ENCODE measurements around the gene WDR75. TPM values are rescaled to one million over a fixed set of nuclear protein-coding genes. Genes with fewer than 3 reads are reported as not detected.
A peak's percentile ranks its signal among the peaks of the same experiment; 100 is the strongest.

Gene WDR75
- 24.2 TPM for total RNA-seq (2013)
- polyA plus RNA-seq = 10 to 100 TPM in 1 of 3 donors, 1 to 10 TPM in 2; 3.9 to 20.7 (median 5.8) TPM
- polyA minus RNA-seq = 10.9 and 14.7 TPM in 2 replicates
- total RNA-seq = 11.5 to 46.6 (median 32.1) reads per million in 11 experiments

DNA sequence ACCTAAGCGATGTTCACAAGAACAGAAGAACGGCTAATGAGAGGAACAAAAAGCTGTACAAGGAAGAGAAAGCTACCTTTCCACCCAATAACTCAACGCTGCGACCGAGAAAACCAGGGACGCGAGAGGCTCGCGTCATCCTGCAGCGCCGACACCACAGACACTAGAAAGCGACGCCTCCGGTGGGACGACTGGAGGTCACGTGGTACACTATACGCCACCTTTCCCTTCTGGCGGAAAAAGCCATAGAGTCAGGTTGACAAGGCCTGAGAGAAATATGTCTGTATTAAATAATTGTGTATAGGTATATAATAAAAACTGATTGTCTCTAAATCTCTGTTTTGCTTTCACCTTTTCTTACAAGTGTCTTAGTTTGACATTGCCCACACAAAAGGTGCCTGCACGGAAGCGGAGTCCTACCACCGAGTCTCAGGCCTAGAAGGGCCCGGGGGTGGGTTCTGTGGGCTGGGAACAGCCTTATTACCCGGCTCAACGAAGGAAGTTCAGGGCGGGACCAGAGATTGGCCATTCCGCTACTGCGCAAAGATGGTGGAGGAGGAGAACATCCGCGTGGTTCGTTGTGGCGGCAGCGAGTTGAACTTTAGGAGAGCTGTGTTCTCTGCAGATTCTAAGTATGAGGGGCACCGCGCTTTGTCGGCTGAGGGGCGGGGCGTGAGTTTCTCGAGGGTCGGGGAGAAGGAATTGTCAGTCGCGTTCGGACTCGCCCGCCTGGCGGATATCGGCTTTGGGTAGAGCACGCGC is at the start of gene WDR75:
Gene WDR75, plus strand, starts transcription at position 528 of the 762 bp plus-strand sequence. Its CDS starts 19 bp downstream, at position 547.
- peak within 1 kb of the TSS; percentile 71 to 87 (median 80) for H3K4me3 ChIP-seq (replicated peaks in 1 of 3; ENCODE audit: low read depth in 2 of 3, low read length in 3 of 3)
- peaks cover 48% of the 10 kb centered on the region for H3K79me2 ChIP-seq (ENCODE audit: insufficient read depth, low read length)
- H3K4me1 ChIP-seq (ENCODE audit: control insufficient read depth in 1 of 2, insufficient read depth in 2 of 2, low read length in 2 of 2) = peaks cover 12 to 34% of the 10 kb centered on the region in 2 donors
- DNase-seq = peak; percentile 89 to 92 (median 91)
- H2AFZ ChIP-seq (ENCODE audit: insufficient read depth, low read depth, low read length, poor library complexity, severe bottlenecking) = peak within 1 kb of the TSS; percentile 97
- H3K4me2 ChIP-seq (replicated peaks; ENCODE audit: extremely low read depth, low read length, poor library complexity, severe bottlenecking) = peak within 1 kb of the TSS; percentile 72
- H4K20me1 ChIP-seq (ENCODE audit: insufficient read depth, low read length) = peaks cover 4% of the 10 kb centered on the region
- Mint-ChIP-seq H3K27ac (peak within 1 kb of the TSS; percentile 97 to 100 (median 99)), H3K4me3 (peak within 1 kb of the TSS; percentile 98 to 99), H3K27me3 (ENCODE audit: low read depth in 3 of 3) (peaks cover 0 to 3% (median 0%) of the 10 kb centered on the region in 3 donors), H3K9me3 (no peaks in the 10 kb centered on the region), H3K4me1 (peaks cover 15% of the 10 kb centered on the region), H3K36me3 (peaks cover 2% of the 10 kb centered on the region in 2 donors)
- TF ChIP-seq, protein P1, sequence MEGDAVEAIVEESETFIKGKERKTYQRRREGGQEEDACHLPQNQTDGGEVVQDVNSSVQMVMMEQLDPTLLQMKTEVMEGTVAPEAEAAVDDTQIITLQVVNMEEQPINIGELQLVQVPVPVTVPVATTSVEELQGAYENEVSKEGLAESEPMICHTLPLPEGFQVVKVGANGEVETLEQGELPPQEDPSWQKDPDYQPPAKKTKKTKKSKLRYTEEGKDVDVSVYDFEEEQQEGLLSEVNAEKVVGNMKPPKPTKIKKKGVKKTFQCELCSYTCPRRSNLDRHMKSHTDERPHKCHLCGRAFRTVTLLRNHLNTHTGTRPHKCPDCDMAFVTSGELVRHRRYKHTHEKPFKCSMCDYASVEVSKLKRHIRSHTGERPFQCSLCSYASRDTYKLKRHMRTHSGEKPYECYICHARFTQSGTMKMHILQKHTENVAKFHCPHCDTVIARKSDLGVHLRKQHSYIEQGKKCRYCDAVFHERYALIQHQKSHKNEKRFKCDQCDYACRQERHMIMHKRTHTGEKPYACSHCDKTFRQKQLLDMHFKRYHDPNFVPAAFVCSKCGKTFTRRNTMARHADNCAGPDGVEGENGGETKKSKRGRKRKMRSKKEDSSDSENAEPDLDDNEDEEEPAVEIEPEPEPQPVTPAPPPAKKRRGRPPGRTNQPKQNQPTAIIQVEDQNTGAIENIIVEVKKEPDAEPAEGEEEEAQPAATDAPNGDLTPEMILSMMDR (IDR thresholded peaks at IDR 0.05) = no peak
- intact Hi-C loops (cut with micrococcal nuclease) = loop anchor here in 1 of 2 donors (5.0 to 10.0 kb wide), 2 partner anchors 221 to 344 kb away; partner anchors contain the start of genes ASNSD1, ORMDL1 and PMS1
- H3K36me3 ChIP-seq (replicated peaks in 1 of 2; ENCODE audit: control insufficient read depth in 1 of 2, insufficient read depth in 2 of 2, low read length in 2 of 2) = peaks cover 0 to 12% of the 10 kb centered on the region in 2 donors
- peak within 1 kb of the TSS; percentile 97 for H3K27ac ChIP-seq (ENCODE audit: low read depth in 1 of 2, low read length in 2 of 2)
- WGBS (ENCODE audit: insufficient coverage) = under 1% methylated on average over 43 of the region's 48 CpGs
- H3K9me3 ChIP-seq (replicated peaks in 1 of 2; ENCODE audit: control insufficient read depth in 1 of 2, insufficient read depth in 1 of 2, low read length in 2 of 2) = no peaks in the 10 kb centered on the region
- H3K27me3 ChIP-seq (ENCODE audit: control insufficient read depth in 2 of 2, insufficient read depth in 2 of 2, low read length in 2 of 2) = no peaks in the 10 kb centered on the region
- peak within 1 kb of the TSS; percentile 88 for H3K9ac ChIP-seq (ENCODE audit: insufficient read depth, low read length, poor library complexity, severe bottlenecking)

DNA sequence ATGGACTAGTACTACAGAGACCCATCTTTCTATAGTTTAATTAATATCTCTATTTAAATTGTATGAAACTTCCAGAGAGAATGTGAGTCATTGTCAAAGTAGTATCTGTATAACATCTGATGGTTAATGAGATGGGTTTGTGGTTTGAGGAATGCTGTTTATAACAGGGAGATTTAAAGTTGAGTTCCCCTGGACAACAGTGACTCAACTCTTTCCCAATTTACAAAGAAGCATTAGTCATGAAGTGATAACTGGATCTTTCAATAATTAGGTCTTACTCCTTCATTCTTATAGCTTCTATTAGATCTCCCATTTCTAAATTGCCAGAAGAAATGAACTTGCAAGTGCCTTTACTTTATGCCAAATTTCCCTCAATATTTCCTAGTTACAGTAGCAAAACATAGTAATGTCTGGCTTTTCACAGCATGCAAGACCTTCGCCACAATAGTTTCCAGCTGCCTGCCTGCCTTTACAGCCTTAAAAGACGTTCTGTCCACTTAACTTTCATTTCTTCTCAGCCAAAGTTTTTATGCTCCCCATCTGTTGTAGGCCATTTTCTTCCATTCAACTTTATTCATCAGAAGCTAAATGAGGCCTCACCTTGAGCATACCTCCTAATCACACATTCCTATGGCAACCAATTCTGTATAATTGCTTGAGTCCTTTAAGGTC is 47.7 kb upstream of the WDR75 start:
- no peak overlapping the region for H3K4me3 Mint-ChIP-seq
- Histone ChIP-seq H2AFZ (ENCODE audit: insufficient read depth, low read depth, low read length, poor library complexity, severe bottlenecking) (no peak overlapping the region), H3K9me3 (replicated peaks in 1 of 2; ENCODE audit: control insufficient read depth in 1 of 2, insufficient read depth in 1 of 2, low read length in 2 of 2) (no peaks in the 10 kb centered on the region)

More for the DNA sequence above, 47.7 kb upstream of the WDR75 start:
- H4K20me1 ChIP-seq (ENCODE audit: insufficient read depth, low read length) = no peaks in the 10 kb centered on the region
- H3K4me1 Mint-ChIP-seq = no peaks in the 10 kb centered on the region
- H3K36me3 Mint-ChIP-seq = no peaks in the 10 kb centered on the region
- H3K27ac Mint-ChIP-seq = no peak overlapping the region
- intact Hi-C loops (cut with micrococcal nuclease) = no loop called here
- TF ChIP-seq, protein P1 (IDR thresholded peaks at IDR 0.05) = no peak
- no peaks in the 10 kb centered on the region for H3K36me3 ChIP-seq (replicated peaks in 1 of 2; ENCODE audit: control insufficient read depth in 1 of 2, insufficient read depth in 2 of 2, low read length in 2 of 2)
- H3K4me1 ChIP-seq (ENCODE audit: control insufficient read depth in 1 of 2, insufficient read depth in 2 of 2, low read length in 2 of 2) = no peaks in the 10 kb centered on the region
- no peak overlapping the region for H3K4me2 ChIP-seq (replicated peaks; ENCODE audit: extremely low read depth, low read length, poor library complexity, severe bottlenecking)
- no peaks in the 10 kb centered on the region for H3K9me3 Mint-ChIP-seq
- 100% methylated on average over 1 of the region's 2 CpGs for WGBS (ENCODE audit: insufficient coverage)
- no peaks in the 10 kb centered on the region for H3K27me3 Mint-ChIP-seq (ENCODE audit: low read depth in 3 of 3)
- H3K4me3 ChIP-seq (replicated peaks in 1 of 3; ENCODE audit: low read depth in 2 of 3, low read length in 3 of 3) = no peak overlapping the region
- no peak overlapping the region for H3K9ac ChIP-seq (ENCODE audit: insufficient read depth, low read length, poor library complexity, severe bottlenecking)
- H3K79me2 ChIP-seq (ENCODE audit: insufficient read depth, low read length) = no peaks in the 10 kb centered on the region
- no peaks in the 10 kb centered on the region for H3K27me3 ChIP-seq (ENCODE audit: control insufficient read depth in 2 of 2, insufficient read depth in 2 of 2, low read length in 2 of 2)
- no peak overlapping the region for H3K27ac ChIP-seq (ENCODE audit: low read depth in 1 of 2, low read length in 2 of 2)
- no peak for DNase-seq

Data from CD14-positive monocyte (primary cell).